Measurements from ENCODE around the gene HNRNPA0. TPM values are rescaled to one million over a fixed set of nuclear protein-coding genes. Genes with fewer than 3 reads are reported as not detected.

The HNRNPA0 gene
- polyA plus RNA-seq, 1 donor (not counting 4 experiments of a cell fraction or from before 2014, with no cell fraction given) = 11.4 TPM

DNA sequence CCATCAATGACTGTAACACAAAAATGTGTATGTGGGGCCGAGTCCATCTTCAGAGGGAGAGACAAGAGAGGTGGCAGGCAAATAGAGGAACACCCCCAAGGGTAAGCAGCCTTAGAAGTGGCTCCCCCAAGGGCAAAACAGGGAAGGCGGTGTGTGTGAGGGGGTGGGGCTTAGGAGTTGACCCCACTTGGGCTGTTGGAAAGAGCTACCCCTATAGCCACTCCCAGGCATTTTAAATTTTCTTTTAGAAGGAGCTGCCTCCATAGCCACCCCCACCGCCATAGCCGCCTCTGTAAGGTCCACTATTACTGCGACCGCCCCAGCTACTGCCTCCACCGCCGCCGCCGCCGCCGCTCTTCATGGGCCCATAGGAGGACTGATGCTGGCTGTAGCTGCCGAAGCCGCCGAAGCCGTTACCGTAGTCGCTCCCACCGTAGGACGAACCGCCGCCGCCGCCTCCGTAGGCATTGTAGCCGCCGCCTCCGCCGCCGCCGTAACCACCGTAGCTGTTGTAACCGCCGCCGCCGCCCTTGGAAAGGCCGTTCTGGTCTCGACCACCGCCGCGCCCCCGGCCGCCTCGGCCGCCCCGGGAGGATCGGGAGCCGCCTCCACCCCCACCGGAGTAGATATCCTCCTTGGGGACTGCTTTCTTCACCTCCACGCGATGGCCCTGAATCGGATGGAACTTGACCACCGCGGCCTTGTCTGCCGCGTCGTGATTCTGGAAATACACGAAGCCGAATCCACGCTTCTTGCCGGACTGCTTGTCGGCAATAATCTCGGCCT lies 1.1 kb downstream of the HNRNPA0 start:
- FAIRE-seq (no peak), DNase-seq (ENCODE audit: low read depth, low spot score) (no peak)
- Histone ChIP-seq H3K9me3 (ENCODE audit: control insufficient read depth, low read depth, low read length) (no peaks in the 10 kb centered on the region), H4K20me1 (ENCODE audit: control insufficient read depth, extremely low read depth, insufficient read depth, low read length) (peaks cover 13% of the 10 kb centered on the region), H2AFZ (ENCODE audit: control insufficient read depth, low read length) (no peak overlapping the region), H3K4me3 (ENCODE audit: control insufficient read depth in 2 of 3, extremely low read depth in 1 of 3, insufficient read depth in 2 of 3, low read depth in 1 of 3, low read length in 3 of 3) (peak overlapping the region; percentile 63 to 96 (median 95)), H3K27me3 (ENCODE audit: control insufficient read depth, extremely low read depth, insufficient read depth, low read length) (no peaks in the 10 kb centered on the region), H3K9me1 (ENCODE audit: control insufficient read depth, extremely low read depth, insufficient read depth, low read length) (no peaks in the 10 kb centered on the region), H3K27ac (ENCODE audit: control insufficient read depth, insufficient read depth, low read length) (peak overlapping the region; percentile 99), H3K9ac (ENCODE audit: control insufficient read depth, extremely low read depth, insufficient read depth, low read length) (peak overlapping the region; percentile 99), H3K4me2 (ENCODE audit: control insufficient read depth, extremely low read depth, insufficient read depth, low read depth, low read length) (peak overlapping the region; percentile 96), H3K4me1 (ENCODE audit: control insufficient read depth, extremely low read depth, insufficient read depth, low read length) (peaks cover 8% of the 10 kb centered on the region), H3K79me2 (ENCODE audit: control insufficient read depth, insufficient read depth, low read length) (peaks cover 41% of the 10 kb centered on the region), H3K36me3 (ENCODE audit: control insufficient read depth in 2 of 2, extremely low read depth in 1 of 2, insufficient read depth in 2 of 2, low read length in 2 of 2) (peaks cover 0 to 13% of the 10 kb centered on the region in 2 experiments)
- TF ChIP-seq, protein P1, sequence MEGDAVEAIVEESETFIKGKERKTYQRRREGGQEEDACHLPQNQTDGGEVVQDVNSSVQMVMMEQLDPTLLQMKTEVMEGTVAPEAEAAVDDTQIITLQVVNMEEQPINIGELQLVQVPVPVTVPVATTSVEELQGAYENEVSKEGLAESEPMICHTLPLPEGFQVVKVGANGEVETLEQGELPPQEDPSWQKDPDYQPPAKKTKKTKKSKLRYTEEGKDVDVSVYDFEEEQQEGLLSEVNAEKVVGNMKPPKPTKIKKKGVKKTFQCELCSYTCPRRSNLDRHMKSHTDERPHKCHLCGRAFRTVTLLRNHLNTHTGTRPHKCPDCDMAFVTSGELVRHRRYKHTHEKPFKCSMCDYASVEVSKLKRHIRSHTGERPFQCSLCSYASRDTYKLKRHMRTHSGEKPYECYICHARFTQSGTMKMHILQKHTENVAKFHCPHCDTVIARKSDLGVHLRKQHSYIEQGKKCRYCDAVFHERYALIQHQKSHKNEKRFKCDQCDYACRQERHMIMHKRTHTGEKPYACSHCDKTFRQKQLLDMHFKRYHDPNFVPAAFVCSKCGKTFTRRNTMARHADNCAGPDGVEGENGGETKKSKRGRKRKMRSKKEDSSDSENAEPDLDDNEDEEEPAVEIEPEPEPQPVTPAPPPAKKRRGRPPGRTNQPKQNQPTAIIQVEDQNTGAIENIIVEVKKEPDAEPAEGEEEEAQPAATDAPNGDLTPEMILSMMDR (optimal IDR thresholded peaks at IDR 0.05 in 1 of 3, IDR thresholded peaks at IDR 0.05 in 1 of 3, conservative IDR thresholded peaks at IDR 0.05 in 1 of 3; ENCODE audit: extremely low read depth in 1 of 3, insufficient read depth in 2 of 3, low read length in 3 of 3) = no peak
- TF ChIP-seq EZH2 (IDR thresholded peaks at IDR 0.05; ENCODE audit: low read length) = no peak
- dilution Hi-C loops (cut with MboI; ENCODE audit: extremely low pct_ligation_motif_present, low sequenced_read_pairs) = no loop called here

GRCh38 chr5:137751869-137752491 lies 2.2 kb downstream of the HNRNPA0 start:
- Histone ChIP-seq H3K9me3 (ENCODE audit: control insufficient read depth, low read depth, low read length) (no peaks in the 10 kb centered on the region), H2AFZ (ENCODE audit: control insufficient read depth, low read length) (no peak overlapping the region), H3K36me3 (ENCODE audit: control insufficient read depth in 2 of 2, extremely low read depth in 1 of 2, insufficient read depth in 2 of 2, low read length in 2 of 2) (peaks cover 0 to 13% of the 10 kb centered on the region in 2 experiments), H3K27me3 (ENCODE audit: control insufficient read depth, extremely low read depth, insufficient read depth, low read length) (no peaks in the 10 kb centered on the region), H3K4me2 (ENCODE audit: control insufficient read depth, extremely low read depth, insufficient read depth, low read depth, low read length) (peak overlapping the region; percentile 96), H3K9ac (ENCODE audit: control insufficient read depth, extremely low read depth, insufficient read depth, low read length) (peak overlapping the region; percentile 99), H3K27ac (ENCODE audit: control insufficient read depth, insufficient read depth, low read length) (peak overlapping the region; percentile 99), H3K79me2 (ENCODE audit: control insufficient read depth, insufficient read depth, low read length) (peaks cover 41% of the 10 kb centered on the region), H3K4me3 (ENCODE audit: control insufficient read depth in 2 of 3, extremely low read depth in 1 of 3, insufficient read depth in 2 of 3, low read depth in 1 of 3, low read length in 3 of 3) (peak overlapping the region; percentile 63 to 96 (median 95)), H4K20me1 (ENCODE audit: control insufficient read depth, extremely low read depth, insufficient read depth, low read length) (peaks cover 13% of the 10 kb centered on the region), H3K4me1 (ENCODE audit: control insufficient read depth, extremely low read depth, insufficient read depth, low read length) (peaks cover 8% of the 10 kb centered on the region), H3K9me1 (ENCODE audit: control insufficient read depth, extremely low read depth, insufficient read depth, low read length) (no peaks in the 10 kb centered on the region)
- FAIRE-seq (peak; percentile 55), DNase-seq (ENCODE audit: low read depth, low spot score) (no peak)
- dilution Hi-C loops (cut with MboI; ENCODE audit: extremely low pct_ligation_motif_present, low sequenced_read_pairs) = no loop called here
- no peak for TF ChIP-seq EZH2 (IDR thresholded peaks at IDR 0.05; ENCODE audit: low read length)
- TF ChIP-seq, protein P1 (optimal IDR thresholded peaks at IDR 0.05 in 1 of 3, IDR thresholded peaks at IDR 0.05 in 1 of 3, conservative IDR thresholded peaks at IDR 0.05 in 1 of 3; ENCODE audit: extremely low read depth in 1 of 3, insufficient read depth in 2 of 3, low read length in 3 of 3) = peak; percentile 44 to 68 (median 67)

All from keratinocyte (primary cell).